T-helper 1 cell treated with Interleukin-12 subunit alpha and Interleukin-12 subunit beta and Interleukin-4 antibody, amounts not matched to agents 30 ng/mL and 1 ng/mL, for 36 hours (primary cell): ENCODE data around the gene TFPT. TPM values are rescaled to one million over a fixed set of nuclear protein-coding genes. Genes with fewer than 3 reads are reported as not detected.

Experiments
- intact Hi-C: fragments of 100-400 bp; cut with micrococcal nuclease; formaldehyde crosslinking; loops from one replicate; pipeline ENCODE4 v1.15.1; 2024
- total RNA-seq: library from RNA; stranded (reverse); gene quantifications from 2 replicates; pipeline ENCODE4 v1.2.3, GENCODE V29; 2022

TFPT gene
- total RNA-seq, 1 donor from 2014 or later: 48.5 TPM

DNA sequence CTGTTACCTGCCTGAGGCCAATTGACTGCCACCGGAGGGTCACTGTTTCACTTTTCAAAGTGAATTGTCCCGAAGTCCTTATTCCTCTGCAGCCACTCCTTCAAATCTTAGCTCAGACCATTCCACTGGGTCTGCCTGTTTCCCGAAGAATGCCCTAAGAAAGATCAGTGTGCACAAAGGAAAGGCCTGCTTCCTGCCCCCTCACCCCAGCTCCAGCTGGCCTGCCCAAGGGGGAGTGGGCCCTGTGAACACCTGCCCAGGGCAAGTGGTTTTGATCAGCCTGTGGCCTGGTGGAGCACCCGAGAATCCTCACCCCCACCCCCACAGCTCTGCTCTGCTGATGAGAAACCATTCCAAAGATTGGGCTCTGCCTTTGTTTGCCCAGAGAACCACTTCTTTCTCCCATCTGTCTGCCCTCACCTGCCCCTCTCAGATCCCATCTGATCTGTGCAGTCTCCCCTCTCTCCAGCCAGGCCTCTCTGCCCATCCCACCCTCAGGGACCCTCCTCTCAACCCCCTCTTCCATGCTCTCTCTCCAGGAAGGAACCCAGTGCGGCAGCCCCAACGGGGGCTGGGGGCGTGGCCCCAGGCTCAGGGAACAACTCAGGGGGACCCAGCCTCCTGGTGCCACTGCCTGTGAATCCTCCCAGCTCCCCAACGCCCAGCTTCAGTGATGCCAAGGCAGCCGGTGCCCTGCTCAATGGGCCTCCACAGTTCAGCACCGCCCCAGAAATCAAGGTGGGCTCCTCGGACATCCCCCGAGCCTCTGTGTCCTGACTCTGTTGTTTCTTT, 33.8 kb upstream of the TFPT start:
- intact Hi-C loops: no loop called here

DNA sequence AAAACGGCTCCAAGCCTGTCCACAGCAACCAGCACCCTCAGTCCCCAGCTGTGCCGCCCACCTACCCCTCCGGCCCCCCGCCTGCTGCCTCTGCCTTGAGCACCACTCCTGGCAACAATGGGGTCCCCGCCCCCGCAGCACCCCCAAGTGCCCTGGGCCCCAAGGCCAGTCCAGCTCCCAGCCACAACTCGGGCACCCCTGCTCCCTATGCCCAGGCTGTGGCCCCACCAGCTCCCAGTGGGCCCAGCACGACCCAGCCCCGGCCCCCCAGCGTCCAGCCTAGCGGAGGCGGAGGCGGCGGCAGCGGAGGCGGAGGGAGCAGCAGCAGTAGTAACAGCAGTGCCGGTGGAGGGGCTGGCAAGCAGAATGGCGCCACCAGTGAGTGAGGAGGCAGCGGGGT, 32.7 kb upstream of the TFPT start:
- intact Hi-C loops: no loop called here

DNA sequence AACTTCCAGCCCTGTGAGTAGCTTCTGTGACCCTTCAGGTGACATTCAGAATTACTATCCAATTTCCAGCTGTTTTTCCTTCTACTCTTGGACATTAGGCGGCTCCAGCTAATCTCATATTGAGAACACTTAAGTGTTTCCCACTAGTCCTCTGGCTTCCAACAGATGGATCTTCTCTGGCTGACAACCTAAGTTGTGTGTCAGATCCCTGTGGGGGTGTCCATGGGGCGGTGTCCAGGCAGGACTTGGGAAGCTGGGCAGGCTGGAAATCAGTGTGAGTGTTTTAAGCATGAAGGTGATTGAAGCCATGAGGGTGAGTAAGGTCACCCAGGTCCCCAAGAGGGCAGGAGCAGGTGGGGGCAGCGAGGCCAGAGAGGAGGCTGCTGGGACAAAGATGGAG, 32.2 kb upstream of the TFPT start:
- intact Hi-C loops: no loop called here

DNA sequence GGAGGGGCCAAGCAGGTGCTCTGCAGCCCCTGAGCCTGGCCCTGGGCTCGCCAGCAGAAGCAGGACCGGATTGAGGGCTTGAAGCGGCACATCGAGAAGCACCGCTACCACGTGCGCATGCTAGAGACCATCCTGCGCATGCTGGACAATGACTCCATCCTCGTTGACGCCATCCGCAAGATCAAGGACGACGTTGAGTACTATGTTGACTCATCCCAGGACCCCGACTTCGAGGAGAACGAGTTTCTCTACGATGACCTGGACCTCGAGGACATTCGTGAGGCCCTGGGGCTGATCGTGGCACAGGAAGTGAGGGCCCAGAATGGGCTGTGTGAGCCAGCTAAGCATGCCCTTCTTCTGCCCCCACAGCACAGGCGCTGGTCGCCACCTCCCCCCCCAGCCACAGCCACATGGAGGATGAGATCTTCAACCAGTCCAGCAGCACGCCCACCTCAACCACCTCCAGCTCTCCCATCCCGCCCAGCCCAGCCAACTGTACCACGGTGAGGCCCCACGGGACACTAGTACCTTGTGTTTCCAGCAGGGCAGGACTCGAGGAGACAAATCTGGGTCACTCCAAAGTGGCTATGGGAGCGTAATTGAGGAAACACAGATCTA, 30.2 kb upstream of the TFPT start:
- intact Hi-C loops: no loop called here

DNA sequence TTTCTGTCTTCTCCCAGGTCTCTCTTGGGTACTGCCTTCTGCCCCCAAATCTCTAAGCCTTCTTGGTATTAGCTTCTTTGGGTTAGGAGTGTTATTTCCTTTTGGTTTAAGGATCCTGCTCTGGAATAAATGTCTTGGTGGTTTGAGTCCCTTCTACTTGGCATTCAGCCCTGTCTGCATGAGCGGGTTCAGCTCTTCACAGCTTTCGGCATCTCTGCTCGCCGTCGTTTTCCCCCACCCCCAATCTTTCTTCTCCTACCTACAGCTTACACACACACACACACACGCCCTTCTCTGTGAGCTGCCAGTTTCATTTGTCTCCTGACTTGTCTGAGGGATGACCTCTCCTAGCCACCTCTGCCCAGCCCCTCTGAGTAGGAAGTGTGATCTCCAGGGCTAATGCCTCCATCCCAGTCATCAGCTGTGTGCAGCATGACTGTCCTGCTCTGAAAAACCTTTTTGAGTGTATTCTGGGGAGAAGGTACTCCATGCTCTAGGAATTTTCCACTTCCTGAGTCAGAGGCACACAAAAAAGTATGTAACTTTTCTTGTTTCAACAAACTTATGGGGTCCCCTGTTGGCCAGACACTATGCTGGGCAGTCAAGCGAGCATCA, 26.8 kb upstream of the TFPT start:
- intact Hi-C loops: no loop called here

DNA sequence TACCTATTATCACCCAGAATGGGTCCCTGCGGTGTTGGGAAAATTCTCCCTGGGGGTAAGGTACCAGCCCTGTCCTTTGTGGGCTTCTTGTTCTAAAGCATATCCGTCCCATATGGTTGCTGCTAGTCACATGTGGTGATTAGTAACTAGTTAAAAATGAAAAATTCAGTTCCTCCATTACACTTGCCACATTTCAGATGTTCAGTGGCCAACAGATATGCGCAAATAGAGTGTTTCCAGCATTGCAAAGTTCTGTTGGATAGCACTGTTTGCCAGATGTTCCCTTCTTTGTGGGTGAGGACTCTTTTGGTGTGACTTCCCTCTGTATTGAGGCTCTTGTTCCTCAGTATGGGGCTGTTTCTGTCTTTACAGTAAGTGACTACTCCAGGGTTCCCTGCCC, 25.9 kb upstream of the TFPT start:
- intact Hi-C loops: no loop called here

DNA sequence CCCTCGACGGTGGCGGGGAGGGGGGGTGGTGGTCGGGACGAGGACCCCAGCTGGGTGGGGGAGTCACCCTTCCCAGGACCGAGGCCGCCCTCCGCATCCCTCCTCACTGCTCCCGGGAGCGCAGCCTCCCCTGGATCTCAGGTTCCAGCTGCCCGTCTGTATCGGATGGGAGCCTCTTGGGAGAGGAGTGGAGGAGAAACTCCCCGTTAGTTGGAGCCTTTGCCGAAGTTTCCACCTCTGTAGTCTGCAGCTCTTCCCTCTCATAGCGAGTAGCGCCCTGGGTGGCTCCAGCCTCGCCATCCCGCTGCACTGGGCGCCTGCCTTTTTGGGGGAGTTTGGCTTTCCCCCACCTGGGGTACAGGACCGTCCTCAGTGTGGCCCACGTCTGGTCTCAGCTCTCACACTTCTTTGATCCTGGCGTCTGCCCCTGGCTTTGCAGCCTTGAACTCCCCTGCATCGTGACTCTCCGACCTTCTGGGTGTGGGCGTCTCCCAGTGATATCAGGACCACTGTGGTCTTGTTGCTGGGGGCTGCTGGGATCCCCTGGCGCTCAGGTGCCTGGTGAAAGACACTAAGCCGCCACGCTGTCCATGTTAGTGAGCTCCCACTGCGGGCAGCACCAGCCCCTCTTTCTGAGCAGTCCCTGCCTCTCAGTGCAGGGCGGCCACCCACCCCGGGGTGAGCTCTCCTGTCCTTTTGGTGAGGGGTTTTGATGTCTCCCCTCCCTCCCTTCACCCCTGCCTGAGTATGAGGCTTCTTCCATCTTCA, 23.2 kb upstream of the TFPT start:
- intact Hi-C loops: loop anchor here (5.0 to 10.0 kb wide), 2 partner anchors 979 to 1116 kb away; partner anchors contain the start of genes PPP1R12C and PPP6R1

DNA sequence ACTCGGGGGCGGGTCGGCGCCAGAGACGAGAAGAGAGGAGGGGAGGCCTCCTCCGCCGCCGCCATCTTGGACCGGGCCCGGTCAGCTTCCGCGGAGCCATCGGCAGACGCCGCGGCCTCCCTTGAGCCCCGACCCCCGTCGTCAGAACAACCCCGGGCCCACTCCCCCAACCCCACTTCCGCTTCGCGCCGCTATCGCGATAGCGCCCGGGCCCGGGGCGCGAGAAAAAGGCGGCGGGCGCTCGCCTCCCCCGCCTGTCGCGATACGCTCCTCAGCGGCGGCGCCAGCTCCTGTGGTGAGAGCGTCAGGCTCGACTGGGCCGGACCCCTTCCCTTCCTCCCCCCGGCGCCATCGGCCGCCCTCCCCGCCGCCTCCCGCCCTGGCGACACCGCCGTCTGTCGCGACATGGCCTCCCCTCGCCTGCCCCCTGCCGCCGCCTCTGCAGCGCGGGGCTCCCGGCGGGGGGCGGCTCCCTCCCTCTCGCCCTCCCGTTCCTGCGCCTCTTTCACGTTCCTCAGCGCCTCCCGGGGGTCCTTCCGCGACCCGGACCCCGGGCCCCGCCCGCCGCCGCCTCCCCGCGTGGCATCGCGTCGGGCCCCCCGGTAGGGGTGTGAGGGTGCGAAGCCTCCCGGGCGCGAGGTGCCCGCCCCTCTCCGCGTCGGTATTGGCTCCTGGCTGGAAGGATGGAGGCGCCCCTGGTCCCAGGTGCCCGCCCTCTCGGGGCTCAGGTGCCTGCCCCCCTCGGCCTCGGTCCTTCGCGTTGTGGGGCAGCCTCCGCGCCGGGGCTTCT, 22.4 kb upstream of the TFPT start, which contains the start of gene CNOT3:
CNOT3 (plus strand) TSS at position 64 of the 790 bp plus-strand sequence. CDS start 5,217 bp downstream, outside the sequence.
- intact Hi-C loops: loop anchor here (1.0 to 10.0 kb wide), 15 partner anchors 21 to 1983 kb away; partner anchors contain the start of genes FIZ1, KMT5C, LENG1 and MYADM

DNA sequence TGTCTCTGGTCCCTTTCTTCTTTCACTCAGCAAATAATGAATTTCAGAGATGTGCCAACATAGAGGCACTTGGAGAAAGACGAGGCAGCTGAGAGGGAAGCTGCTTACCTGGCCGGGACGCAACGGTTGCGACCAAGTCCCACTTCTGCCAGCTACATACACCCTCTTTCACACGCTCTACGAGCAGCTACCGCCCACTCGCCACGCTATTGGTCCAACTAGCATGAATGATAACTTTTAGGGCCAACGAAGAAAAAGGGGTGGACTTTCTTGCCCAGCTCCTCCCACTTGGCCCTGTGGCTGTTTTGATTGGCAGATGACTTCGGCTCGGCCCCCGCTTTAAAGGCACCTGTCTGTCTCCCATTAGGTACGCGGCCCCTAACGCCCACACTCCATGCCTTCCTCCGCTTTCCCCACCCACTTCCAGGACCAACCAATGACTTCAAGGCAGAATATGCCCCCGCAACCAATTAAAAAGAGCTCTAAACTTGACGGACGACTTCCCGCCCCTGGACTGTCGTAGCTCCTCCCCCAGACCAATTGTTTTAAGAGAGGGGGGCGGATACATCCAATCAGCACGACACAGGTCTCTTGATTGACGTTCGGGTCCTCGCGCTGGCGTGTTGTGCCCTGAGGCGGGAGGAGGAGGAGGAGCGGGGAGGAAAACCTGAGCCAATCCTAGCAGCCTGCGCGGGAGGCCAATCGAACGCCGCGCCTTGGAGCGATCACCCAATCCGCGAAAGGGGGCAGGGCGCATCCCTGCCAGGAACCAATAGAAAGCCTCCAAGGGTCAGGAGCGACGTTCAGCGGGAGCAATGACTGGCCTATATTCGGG, 21.6 kb upstream of the TFPT start:
- intact Hi-C loops: loop anchor here (1.0 to 10.0 kb wide), 15 partner anchors 22 to 1984 kb away; partner anchors contain the start of genes FIZ1, KMT5C, LENG1 and MYADM

DNA sequence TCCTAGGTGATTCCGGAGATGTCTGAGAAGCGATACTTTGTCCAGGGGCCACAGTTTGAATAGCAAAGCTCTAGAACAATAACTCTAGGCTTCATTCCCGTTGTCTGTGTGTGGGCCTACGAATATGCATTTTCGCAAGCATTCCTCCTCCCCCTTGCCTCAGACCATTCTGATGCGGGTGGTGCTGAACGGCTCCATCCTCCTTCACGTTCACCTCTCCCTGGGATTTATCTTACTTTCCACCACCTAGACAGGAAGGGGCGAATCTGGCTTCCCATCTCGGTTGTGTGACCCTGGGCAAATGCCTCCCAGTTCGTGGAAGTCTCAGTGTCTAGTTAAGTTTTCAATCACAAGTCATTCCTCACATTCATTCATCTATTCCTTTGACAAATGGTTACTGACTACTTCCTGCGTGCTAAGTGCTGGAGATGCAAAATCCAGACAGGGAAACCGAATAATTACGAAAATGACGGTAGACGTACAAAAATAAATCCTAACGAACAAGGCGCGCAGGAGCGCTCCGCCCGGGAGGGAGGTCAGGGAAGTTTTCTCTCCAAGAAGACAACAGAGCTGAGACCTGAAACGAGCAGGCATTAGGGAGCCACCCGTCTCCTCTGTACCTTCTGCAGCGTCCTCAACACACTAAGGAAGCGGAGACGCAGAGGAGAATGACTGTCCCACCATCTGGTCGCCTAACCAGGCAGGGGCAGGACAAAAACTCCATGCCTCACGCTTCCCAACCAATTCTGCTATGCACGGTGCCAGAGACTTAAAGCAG, 20.8 kb upstream of the TFPT start:
- intact Hi-C loops: loop anchor here (5.0 to 10.0 kb wide), 2 partner anchors 981 to 1119 kb away; partner anchors contain the start of genes PPP1R12C and PPP6R1

DNA sequence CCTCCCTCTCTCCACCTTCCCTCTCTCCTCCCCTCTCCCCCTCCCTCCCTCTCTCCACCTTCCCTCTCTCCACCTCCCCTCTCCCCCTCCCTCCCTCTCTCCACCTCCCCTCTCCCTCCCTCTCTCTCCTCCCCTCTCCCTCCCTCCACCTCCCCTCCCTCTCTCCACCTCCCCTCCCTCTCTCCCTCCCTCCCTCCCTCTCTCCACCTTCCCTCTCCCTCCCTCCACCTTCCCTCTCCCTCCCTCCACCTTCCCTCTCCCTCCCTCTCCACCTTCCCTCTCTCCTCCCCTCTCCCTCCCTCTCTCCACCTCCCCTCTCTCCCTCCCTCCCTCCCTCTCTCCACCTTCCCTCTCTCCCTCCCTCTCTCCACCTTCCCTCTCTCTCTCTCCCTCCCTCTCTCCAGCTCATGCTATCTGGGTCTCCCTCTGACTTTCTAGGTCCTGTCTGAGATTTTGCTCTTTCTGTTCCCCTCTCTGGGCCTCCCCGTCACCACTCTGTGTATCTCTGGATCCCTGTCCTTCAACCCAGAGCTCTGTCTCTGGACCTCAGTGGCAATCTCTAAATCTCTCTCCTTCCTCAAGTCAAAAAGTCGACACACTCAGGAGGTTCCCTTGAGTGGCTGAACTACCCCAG, 18.6 kb upstream of the TFPT start:
- intact Hi-C loops: loop anchor here (1.0 to 10.0 kb wide), 2 partner anchors 36 to 1121 kb away; partner anchors contain the start of gene PPP6R1

DNA sequence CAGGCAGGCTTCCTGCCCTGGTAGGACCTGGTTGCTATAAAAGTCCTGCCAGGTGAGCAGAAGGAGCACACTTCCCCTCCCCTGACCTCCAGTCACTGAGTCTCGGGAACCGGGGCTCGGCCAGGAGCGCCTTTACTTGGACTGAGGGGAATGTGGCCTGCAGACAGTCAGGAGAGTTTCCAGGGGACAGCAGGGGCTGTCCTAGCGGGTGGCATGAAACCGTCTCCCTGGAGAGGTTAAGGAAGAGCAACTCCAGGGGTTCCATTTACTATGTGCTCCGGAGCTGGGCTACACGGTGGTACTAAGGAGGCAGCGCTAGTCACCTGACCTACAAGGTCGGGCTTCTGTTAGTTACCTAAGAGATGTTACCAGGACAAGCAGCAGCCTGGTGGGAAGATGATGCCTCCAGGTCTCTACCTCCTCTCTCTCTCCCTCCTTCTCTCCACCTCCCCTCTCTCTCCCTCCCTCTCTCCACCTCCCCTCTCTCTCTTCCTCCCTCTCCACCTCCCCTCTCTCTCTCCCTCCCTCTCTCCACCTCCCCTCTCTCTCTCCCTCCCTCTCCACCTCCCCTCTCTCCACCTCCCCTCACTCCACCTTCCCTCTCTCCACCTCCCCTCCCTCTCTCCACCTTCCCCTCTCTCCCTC, 18.0 kb upstream of the TFPT start:
- intact Hi-C loops: loop anchor here (10.0 kb wide), 1 partner anchor 1121 kb away; the partner anchor contains the start of gene PPP6R1

DNA sequence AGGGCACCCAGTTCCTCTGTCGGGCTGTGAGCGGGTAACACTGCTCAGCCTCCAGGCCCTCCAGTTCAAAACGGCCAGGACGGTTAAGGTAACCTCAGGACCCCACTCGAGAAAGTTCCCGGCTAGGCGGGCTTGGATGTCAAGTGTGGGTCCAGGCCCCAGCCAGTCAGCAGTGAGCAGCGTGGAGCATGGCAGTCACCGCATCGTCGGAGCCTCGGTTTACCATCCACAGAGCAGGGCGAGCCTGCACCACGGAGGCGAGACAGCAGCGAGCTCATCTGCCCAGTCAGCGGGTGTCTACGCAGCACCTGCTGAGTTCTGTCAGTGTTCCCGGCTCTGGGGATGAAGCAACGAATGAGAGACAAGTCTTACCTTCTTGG, 14.2 kb upstream of the TFPT start:
- intact Hi-C loops: no loop called here

DNA sequence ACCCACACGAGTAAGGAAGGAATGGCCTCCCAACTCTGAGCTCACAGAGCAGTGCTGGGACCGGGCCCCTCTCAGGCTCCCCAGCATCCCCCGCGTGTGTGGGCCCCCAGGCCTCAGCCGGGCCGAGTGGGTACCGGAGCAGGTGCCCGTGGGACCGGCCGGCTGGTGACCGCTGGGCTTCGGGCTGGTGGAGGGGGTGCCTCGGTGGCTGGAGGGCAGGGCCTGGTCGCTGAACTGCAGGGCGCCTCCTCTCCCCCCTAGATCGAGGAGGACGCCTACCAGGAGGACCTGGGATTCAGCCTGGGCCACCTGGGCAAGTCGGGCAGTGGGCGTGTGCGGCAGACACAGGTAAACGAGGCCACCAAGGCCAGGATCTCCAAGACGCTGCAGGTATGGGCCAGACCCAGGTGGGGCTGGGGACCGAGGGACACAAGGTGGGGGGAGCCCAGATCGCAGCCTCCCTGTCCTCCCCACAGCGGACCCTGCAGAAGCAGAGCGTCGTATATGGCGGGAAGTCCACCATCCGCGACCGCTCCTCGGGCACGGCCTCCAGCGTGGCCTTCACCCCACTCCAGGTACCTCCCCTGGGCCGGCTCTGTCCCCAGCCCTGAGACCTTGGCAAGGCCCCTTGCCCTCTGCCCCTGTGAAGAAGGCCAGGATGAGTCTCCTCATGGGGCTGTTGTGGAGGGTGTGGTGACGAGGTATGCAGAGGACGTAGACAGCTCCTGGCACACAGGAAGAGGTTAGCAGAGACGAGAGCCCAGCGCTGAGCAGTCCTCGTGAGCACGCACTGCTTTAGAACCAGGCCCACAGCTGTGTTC, 13.5 kb upstream of the TFPT start:
- intact Hi-C loops: no loop called here

DNA sequence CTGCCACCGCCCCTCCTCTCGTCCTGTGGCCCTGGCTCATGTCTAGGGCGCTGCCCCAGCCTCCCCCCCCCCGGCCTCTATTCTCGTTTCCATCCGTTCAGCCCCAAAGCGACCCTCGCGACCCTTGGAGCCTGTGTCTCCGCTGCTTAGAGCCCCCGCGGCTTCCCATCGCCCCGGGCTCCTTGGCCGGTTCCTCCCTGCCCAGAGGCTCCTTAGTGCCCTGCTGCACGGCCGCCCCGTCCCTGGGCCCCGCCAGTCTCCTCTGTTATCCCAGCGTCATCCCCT, 12.9 kb upstream of the TFPT start:
- intact Hi-C loops: no loop called here

DNA sequence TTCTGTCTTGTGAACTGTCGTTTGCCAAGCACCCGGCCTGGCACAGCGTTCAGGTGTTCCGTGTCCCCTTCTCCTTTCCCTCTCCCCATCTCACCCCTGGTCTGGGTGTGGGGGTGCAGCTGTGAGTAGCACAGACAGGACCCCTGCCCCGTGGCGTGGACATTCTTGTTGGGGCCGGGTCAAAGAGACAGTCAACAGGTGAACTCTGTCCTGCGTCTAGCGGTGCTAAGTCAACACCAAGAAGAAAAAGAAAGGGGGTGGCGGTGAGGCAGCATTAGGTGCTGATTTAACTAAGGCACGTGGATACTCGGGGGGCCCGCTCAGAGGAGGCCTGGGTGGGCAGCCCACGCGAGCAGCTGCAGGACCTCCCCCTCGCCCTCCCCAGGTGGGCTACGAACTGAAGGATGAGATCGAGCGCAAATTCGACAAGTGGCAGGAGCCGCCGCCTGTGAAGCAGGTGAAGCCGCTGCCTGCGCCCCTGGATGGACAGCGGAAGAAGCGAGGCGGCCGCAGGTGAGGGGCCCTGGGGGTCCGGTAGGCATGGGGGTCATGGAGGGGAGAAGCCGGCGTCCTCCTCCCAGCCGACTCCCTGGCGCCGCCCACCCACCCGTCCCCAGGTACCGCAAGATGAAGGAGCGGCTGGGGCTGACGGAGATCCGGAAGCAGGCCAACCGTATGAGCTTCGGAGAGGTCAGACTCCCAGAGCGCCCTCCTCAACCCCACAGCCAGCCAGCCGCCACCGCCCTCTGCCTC, 12.4 kb upstream of the TFPT start:
- intact Hi-C loops: no loop called here
